Astrocyte of the cerebellum (primary cell): Measurements from ENCODE around the gene CD1B.
"Not testable (repeated sequence)": the region's sequence is repeated elsewhere in the genome, so short reads cannot be mapped to it uniquely, and the experiment has no call there.

Experiments
- DNase-seq: peaks from one replicate; pipeline ENCODE4 v3.0.0-alpha.2; 2011; ENCODE audit warnings: low read depth
- H3K4me3 ChIP-seq: 2 replicates; pipeline ENCODE4 v1.5.1; 2011; ENCODE audit warnings: mild to moderate bottlenecking, low read depth, low read length, moderate library complexity
- in situ Hi-C: cut with HindIII; loops from 2 replicates; pipeline ENCODE4 v1.10.0; 2017; ENCODE audit warnings: low sequenced_read_pairs
- TF ChIP-seq, protein P1 (sequence below): IDR thresholded peaks from 2 replicates; pipeline ENCODE4 v1.5.1; 2012; ENCODE audit warnings: low read length, low read depth, moderate library complexity, mild to moderate bottlenecking; ENCODE audit errors: missing control alignments

CD1B gene

DNA sequence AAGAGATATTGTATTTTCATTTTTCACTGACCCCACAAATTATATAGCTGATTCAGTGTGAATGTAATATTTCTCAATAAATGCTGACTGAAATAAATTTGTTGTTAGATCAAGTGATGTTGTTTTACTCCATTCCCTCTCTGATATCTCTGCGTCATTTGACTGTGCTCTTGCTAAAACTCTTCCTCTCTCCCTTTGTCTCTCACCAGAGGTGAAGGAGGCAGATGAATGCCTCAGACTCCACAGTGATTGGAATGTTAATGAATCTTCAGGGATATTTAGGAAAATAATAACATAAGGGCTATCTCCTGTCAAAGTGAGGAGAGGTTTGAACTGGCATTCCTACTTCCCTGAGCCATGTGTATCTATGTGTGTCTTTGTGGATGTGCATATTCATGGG, 26.1 kb upstream of the CD1B start:
- H3K4me3 ChIP-seq, result no peak overlapping the region
- TF ChIP-seq, protein P1, sequence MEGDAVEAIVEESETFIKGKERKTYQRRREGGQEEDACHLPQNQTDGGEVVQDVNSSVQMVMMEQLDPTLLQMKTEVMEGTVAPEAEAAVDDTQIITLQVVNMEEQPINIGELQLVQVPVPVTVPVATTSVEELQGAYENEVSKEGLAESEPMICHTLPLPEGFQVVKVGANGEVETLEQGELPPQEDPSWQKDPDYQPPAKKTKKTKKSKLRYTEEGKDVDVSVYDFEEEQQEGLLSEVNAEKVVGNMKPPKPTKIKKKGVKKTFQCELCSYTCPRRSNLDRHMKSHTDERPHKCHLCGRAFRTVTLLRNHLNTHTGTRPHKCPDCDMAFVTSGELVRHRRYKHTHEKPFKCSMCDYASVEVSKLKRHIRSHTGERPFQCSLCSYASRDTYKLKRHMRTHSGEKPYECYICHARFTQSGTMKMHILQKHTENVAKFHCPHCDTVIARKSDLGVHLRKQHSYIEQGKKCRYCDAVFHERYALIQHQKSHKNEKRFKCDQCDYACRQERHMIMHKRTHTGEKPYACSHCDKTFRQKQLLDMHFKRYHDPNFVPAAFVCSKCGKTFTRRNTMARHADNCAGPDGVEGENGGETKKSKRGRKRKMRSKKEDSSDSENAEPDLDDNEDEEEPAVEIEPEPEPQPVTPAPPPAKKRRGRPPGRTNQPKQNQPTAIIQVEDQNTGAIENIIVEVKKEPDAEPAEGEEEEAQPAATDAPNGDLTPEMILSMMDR, result no peak
- in situ Hi-C loops, result no loop called here
- DNase-seq, result no peak

- TF ChIP-seq, protein P1, result no peak
- DNase-seq, result no peak
- no peak overlapping the region for H3K4me3 ChIP-seq
- in situ Hi-C loops, result no loop called here
Observed at GRCh38 chr1:158356616-158357015, 25.3 kb upstream of the CD1B start.

GRCh38 chr1:158355773-158356285, 24.5 kb upstream of the CD1B start:
- no peak for DNase-seq
- no peak overlapping the region for H3K4me3 ChIP-seq
- in situ Hi-C loops, result no loop called here
- TF ChIP-seq, protein P1, result no peak

DNA sequence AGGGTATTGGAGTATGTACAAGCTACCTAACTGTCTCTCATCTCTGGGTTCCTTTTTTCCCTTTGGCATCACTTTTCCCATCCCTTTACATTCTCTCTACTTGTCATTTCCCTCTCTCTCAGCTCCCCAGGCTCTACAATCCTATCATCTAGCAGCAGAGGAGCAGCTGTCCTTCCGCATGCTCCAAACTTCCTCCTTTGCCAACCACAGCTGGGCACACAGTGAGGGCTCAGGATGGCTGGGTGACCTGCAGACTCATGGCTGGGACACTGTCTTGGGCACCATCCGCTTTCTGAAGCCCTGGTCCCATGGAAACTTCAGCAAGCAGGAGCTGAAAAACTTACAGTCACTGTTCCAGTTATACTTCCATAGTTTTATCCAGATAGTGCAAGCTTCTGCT, 22.9 kb upstream of the CD1B start:
- TF ChIP-seq, protein P1, result no peak
- no peak for DNase-seq
- H3K4me3 ChIP-seq, result no peak overlapping the region
- in situ Hi-C loops, result no loop called here

- in situ Hi-C loops, result no loop called here
- DNase-seq, result no peak
- H3K4me3 ChIP-seq, result no peak within 1 kb of the TSS
- TF ChIP-seq, protein P1, result no peak
Observed at GRCh38 chr1:158353303-158354075, 22.2 kb upstream of the CD1B start, which contains the start of gene CD1E. Gene CD1E (plus strand): TSS chr1:158353894. CDS start chr1:158353989, 95 bp downstream.

- DNase-seq, H3K4me3 ChIP-seq, in situ Hi-C loops: not testable (repeated sequence)
Observed at GRCh38 chr1:158348946-158349345, 17.6 kb upstream of the CD1B start.

- H3K4me3 ChIP-seq, in situ Hi-C loops, DNase-seq: not testable (repeated sequence)
Observed at GRCh38 chr1:158336413-158336812, 5.1 kb upstream of the CD1B start.

DNA sequence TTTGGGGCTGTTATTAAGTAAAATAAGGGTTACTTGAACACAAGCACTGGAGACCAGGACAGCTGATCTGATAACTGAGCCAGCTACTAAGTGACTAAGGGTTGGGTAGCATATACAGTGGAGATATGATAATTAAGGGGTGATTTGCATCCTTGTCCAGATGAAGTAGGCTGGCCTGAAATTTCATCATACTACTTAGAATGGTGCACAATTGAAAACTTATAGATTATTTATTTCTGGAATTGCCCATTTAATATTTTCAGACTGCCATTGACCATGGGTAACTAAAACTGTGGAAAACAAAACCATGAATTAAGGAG, 3.8 kb upstream of the CD1B start:
- no peak for DNase-seq
- in situ Hi-C loops, result no loop called here
- TF ChIP-seq, protein P1, result no peak
- no peak overlapping the region for H3K4me3 ChIP-seq
